Pancreas (tissue), 10 donors: Measurements from ENCODE around the gene AHRR. TPM values are rescaled to one million over a fixed set of nuclear protein-coding genes. Genes with fewer than 3 reads are reported as not detected.

ENCODE experiments used
- ATAC-seq, 4 donors: fragments of 200-7000 bp; cut with Tn5 transposase; one replicate each; pipeline versions ENCODE4 v1.8.0 to v1.9.1; 2020; ENCODE audit warnings: mild to moderate bottlenecking in 4 of 4, moderate library complexity in 4 of 4
- DNase-seq, 6 donors: peaks; one replicate each; pipeline ENCODE4 v3.0.0-alpha.2; 2020
- FAIRE-seq: peaks from 2 replicates; lab custom pipeline; 2012; peaks lifted over from hg19 to GRCh38; lab: Jason Lieb, UNC
- H3K27ac ChIP-seq, 4 donors: fragments of 200-600 bp; sonication (generic); 1 replicate in 3 of 4; 2 replicates in 1 of 4; pipeline versions ENCODE4 v1.5.0 to v1.8.0; 2020
- H3K27me3 ChIP-seq, 4 donors: fragments of 200-600 bp; one replicate each; pipeline ENCODE4 v1.8.0; 2021
- H3K36me3 ChIP-seq, 3 donors: fragments of 200-600 bp; sonication (generic) in 1 of 3; one replicate each; pipeline versions ENCODE4 v1.5.0 to v1.8.0; 2020 to 2021
- H3K4me1 ChIP-seq, 3 donors: fragments of 200-600 bp; one replicate each; pipeline ENCODE4 v1.8.0; 2021
- H3K4me3 ChIP-seq, 4 donors: fragments of 200-600 bp; sonication (generic) in 2 of 4; one replicate each; pipeline versions ENCODE4 v1.5.0 to v1.8.0; 2020 to 2021
- H3K9me3 ChIP-seq, 4 donors: fragments of 200-600 bp; one replicate each; pipeline ENCODE4 v1.8.0; 2021
- WGBS, 2 donors: extraction: QIAGEN DNeasy Blood & Tissue Kit; methylation state at CpG; one replicate each; pipeline ENCODE4 v1.1.7; 2013; 5-methylcytosine and 5-hydroxymethylcytosine counted together
- intact Hi-C, 3 donors: fragments of 100-400 bp; cut with DNase I; formaldehyde crosslinking; loops; one replicate each; pipeline versions ENCODE4 v1.11.1 to v1.14.2; 2022
- polyA plus RNA-seq, 2 donors: library from polyadenylated mRNA; stranded (reverse); fragments of 200-250 nt; gene quantifications; one replicate each; pipeline ENCODE4 v1.2.3, GENCODE V29; 2013
- total RNA-seq, 6 donors: library from RNA; stranded (reverse); fragmentation: NEBNext Ultra II Directional in 4 of 6; extraction: Animal tissue kit (Norgen Biotek cat#: 25700) in 4 of 6; gene quantifications; one replicate each; pipeline versions ENCODE4 v1.2.1 to v1.2.4, GENCODE V29; 2021 to 2023
- TF ChIP-seq, protein P1 (sequence below), 4 donors: fragments of 200-600 bp; sonication (generic) in 3 of 4; IDR thresholded peaks; one replicate each; pipeline versions ENCODE4 v1.5.0 to v1.8.0; 2021; ENCODE audit warnings: antibody characterized with exemption in 4 of 4
- donor health status: healthy with polysubstance abuse.
- donor health status: DM: no; HTN: no; CAD: no; lungs with moderate emphysema.
- donor health status: DM: no; HTN: no; CAD: no.
- donor health status: control.
- donor health status: control.
- donor health status: Bipolar disorder and iron deficiency.
- donor health status: DM: yes; HTN: yes; CAD: no.
- donor health status: DM: no; HTN: no; CAD: no.
- donor health status: DM: no; HTN: no; CAD: no.
- donor health status: DM: yes; HTN: yes; CAD: no.

The AHRR gene
- total and polyA plus RNA-seq, 8 donors, result 0.34 to 1.7 (median 0.69) TPM

DNA sequence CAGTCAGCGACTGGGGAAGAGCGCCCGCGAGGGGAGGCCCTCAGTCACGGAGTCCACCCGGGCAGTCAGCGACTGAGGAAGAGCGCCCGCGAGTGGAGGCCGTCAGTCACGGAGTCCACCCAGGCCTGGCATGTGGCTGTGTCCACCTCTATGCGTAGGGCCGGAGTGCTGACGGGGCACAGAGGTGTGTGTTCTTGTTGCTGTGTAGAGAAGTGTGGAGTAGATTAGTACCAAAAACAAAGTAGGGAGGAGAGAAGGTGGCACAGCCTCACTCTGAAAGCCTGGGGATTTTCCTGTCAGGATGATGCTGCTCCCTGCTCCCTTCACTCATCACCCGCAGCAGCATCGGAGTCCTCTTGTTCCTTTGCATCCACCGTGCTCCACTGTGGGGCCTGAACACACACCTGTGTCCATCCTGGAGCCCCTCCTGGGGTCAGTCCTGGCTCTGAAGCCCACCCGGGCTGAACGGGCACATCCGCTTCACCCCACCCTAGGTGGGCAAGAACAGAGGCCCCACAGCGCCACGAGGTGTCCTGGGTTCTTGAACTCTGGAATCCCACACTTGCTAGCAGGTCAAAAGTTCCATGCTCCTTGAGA lies 37.9 kb downstream of the AHRR start:
- 86 to 87% methylated on average over 21 to 23 of the region's 23 CpGs for WGBS, 2 donors
- FAIRE-seq (no peak), DNase-seq (no peak), ATAC-seq (no peak)
- no peaks in the 10 kb centered on the region for H3K4me1 ChIP-seq
- intact Hi-C loops, result no loop called here
- no peaks in the 10 kb centered on the region for H3K9me3 ChIP-seq
- H3K27ac ChIP-seq, result no peak overlapping the region
- no peaks in the 10 kb centered on the region for H3K36me3 ChIP-seq
- no peak overlapping the region for H3K4me3 ChIP-seq
- no peaks in the 10 kb centered on the region for H3K27me3 ChIP-seq
- TF ChIP-seq, protein P1, sequence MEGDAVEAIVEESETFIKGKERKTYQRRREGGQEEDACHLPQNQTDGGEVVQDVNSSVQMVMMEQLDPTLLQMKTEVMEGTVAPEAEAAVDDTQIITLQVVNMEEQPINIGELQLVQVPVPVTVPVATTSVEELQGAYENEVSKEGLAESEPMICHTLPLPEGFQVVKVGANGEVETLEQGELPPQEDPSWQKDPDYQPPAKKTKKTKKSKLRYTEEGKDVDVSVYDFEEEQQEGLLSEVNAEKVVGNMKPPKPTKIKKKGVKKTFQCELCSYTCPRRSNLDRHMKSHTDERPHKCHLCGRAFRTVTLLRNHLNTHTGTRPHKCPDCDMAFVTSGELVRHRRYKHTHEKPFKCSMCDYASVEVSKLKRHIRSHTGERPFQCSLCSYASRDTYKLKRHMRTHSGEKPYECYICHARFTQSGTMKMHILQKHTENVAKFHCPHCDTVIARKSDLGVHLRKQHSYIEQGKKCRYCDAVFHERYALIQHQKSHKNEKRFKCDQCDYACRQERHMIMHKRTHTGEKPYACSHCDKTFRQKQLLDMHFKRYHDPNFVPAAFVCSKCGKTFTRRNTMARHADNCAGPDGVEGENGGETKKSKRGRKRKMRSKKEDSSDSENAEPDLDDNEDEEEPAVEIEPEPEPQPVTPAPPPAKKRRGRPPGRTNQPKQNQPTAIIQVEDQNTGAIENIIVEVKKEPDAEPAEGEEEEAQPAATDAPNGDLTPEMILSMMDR (IDR thresholded peaks at IDR 0.05), result no peak

DNA sequence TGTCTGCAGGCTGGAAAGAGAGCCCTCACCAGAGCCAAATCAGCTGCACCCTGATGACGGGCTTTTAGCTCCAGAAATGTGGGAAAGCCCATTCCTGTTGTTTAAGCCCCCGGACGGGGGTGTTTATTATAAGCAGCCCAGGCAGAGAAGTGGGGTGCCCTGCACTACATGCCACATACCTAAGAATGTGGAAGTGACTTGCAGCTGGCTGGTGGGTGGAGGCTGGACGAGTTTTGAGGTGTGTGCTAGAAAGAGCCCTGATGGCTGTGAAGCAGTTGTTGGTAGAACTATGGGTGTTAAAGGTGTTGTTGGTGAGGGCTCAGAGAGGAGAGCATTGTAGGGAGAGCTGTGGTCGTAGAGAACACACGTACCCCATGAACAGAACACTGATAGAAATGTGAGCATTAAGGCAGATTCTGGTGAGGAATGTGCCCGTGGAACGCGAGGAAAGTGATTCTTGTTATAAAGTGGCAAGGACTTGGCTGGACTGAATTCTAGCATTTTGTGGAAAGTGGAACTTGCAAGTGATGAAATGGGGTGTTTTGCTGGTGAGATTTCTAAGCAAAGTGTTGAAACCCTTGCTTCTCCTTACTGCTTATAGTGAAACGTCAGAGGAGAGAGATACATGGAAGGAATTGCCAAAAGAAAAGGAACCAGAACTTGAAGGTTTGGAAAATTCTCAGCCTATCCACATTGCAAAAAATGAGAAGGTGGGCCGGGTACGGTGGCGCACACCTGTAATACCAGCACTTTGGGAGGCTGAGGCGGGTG lies 38.9 kb downstream of the AHRR start:
- Histone ChIP-seq H3K27me3 (no peaks in the 10 kb centered on the region), H3K36me3 (no peaks in the 10 kb centered on the region)
- WGBS, 2 donors, result 67 to 75% methylated on average over 14 of the region's 14 CpGs

DNA sequence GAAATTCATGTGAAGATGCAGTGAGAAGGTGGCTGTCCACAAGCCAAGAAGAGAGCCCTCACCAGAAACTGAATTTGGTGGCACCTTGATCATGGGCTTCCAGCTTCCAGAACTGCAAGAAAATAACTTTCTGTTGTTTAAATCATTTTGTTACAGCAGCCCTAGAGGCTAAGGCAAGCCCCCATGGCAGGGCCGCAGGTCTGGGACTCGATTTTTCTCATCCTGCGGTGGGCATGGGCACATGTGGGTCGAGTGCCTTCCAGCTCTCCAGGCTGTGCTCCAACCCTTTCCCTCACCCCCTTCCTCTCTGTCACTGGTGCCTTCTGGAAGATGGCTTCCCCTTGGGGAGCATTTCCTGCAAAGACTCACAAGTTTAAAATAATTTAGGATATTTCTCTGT lies 40.7 kb downstream of the AHRR start:
- WGBS, 2 donors, result 57 to 67% methylated on average over 4 of the region's 4 CpGs
- DNase-seq (no peak), ATAC-seq (no peak), FAIRE-seq (no peak)
- Histone ChIP-seq H3K36me3 (no peaks in the 10 kb centered on the region), H3K27ac (no peak overlapping the region), H3K4me1 (no peaks in the 10 kb centered on the region), H3K9me3 (no peaks in the 10 kb centered on the region), H3K4me3 (no peak overlapping the region), H3K27me3 (no peaks in the 10 kb centered on the region)
- intact Hi-C loops, result no loop called here
- TF ChIP-seq, protein P1 (IDR thresholded peaks at IDR 0.05), result no peak

More for the DNA sequence above, 38.9 kb downstream of the AHRR start:
- H3K4me1 ChIP-seq, result no peaks in the 10 kb centered on the region
- intact Hi-C loops, result no loop called here
- FAIRE-seq (no peak), DNase-seq (no peak), ATAC-seq (no peak)
- no peak overlapping the region for H3K4me3 ChIP-seq
- TF ChIP-seq, protein P1 (IDR thresholded peaks at IDR 0.05), result no peak
- H3K27ac ChIP-seq, result no peak overlapping the region
- H3K9me3 ChIP-seq, result no peaks in the 10 kb centered on the region

DNA sequence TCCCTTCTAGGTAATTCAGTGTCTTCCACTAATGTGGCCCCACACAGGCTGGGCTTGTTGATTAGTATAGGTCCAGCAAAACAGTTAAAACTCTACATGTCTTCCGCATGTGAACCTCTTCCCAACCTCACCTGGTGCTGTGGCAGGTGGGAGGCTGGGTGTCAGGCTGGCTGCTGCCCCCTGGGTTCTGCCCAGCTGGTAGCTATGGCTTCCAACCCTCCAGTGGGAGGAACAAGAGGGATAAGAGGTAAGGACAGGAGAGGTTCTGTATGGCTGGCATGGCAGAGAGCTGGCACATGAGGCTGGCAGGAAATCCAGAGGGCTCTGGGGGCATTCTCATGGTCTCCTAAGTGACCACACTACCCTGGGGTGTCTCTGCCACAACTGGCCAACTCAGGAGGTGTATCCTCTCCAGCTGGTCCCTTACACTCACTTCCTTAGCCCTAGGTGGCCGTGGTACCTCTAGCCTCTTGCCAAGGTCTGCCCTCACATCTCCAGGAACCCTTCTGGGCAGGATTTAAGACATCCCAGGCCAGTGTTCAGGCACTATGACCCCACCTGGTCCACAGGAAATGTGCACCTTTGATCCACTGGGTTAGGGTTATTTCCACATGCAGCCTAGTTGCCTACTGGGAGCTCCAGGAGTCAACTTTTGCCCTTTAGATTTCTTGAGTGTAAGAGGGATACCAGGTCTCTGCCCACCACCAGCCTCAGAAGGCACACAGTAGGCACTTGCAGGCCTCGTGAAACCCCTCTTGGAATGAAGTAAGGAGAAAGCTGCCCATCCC lies 41.7 kb downstream of the AHRR start:
- no peaks in the 10 kb centered on the region for H3K36me3 ChIP-seq
- no peak for DNase-seq
- intact Hi-C loops, result no loop called here
- TF ChIP-seq, protein P1 (IDR thresholded peaks at IDR 0.05), result no peak
- no peaks in the 10 kb centered on the region for H3K9me3 ChIP-seq
- no peaks in the 10 kb centered on the region for H3K27me3 ChIP-seq
- ATAC-seq, result no peak
- H3K27ac ChIP-seq, result no peak overlapping the region
- H3K4me3 ChIP-seq, result no peak overlapping the region
- no peak for FAIRE-seq
- WGBS, 2 donors, result 48 to 54% methylated on average over 3 of the region's 3 CpGs
- H3K4me1 ChIP-seq, result no peaks in the 10 kb centered on the region
